HFF-Myc (cell line): Measurements from ENCODE around the gene ECSCR.

Experiments used
- DNase-seq: peaks from one replicate; pipeline ENCODE4 v3.0.0-alpha.2; 2011; ENCODE audit warnings: low read depth; ENCODE audit errors: extremely low read depth
- H3K4me3 ChIP-seq: replicated peaks from 2 replicates; pipeline ENCODE4 v1.5.1; 2011; ENCODE audit warnings: low read depth, mild to moderate bottlenecking, control low read depth, low read length
- TF ChIP-seq, protein P1 (sequence below): IDR thresholded peaks from 2 replicates; pipeline ENCODE4 v1.5.1; 2012; ENCODE audit warnings: mild to moderate bottlenecking, low read depth, low read length, control low read depth; ENCODE audit errors: missing control alignments

ECSCR gene

DNA sequence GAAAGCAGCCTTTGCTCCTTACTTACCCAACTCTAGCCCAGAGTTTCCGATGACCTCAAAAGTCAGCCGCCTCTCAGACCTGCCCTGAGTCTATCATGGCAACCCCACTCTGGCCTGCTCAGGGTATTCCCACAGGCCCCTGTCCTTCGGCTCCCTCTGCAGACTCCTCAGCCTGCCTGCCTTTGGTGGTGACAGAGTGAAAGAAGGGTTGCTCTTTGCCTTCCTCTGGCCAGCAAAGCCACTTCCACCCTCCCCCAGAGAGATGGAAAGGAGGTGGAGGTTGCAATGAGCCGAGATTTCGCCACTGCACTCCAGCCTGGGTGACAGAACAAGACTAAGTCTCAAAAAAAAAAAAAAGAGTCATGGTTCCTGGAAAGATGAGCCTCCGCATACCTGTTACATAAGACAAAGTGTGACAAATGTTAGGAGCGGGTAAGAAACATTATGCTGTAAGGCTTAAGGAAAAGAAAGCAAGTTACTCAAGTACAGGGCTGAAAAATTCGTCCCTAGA is 5.9 kb upstream of the ECSCR start:
- TF ChIP-seq, protein P1, sequence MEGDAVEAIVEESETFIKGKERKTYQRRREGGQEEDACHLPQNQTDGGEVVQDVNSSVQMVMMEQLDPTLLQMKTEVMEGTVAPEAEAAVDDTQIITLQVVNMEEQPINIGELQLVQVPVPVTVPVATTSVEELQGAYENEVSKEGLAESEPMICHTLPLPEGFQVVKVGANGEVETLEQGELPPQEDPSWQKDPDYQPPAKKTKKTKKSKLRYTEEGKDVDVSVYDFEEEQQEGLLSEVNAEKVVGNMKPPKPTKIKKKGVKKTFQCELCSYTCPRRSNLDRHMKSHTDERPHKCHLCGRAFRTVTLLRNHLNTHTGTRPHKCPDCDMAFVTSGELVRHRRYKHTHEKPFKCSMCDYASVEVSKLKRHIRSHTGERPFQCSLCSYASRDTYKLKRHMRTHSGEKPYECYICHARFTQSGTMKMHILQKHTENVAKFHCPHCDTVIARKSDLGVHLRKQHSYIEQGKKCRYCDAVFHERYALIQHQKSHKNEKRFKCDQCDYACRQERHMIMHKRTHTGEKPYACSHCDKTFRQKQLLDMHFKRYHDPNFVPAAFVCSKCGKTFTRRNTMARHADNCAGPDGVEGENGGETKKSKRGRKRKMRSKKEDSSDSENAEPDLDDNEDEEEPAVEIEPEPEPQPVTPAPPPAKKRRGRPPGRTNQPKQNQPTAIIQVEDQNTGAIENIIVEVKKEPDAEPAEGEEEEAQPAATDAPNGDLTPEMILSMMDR = peak; percentile 15
- H3K4me3 ChIP-seq = no peak overlapping the region
- DNase-seq = no peak

- no peak for DNase-seq
- TF ChIP-seq, protein P1 = no peak
- H3K4me3 ChIP-seq = no peak overlapping the region
Measured at GRCh38 chr5:139461698-139462097, 845 bp downstream of the ECSCR start.

DNA sequence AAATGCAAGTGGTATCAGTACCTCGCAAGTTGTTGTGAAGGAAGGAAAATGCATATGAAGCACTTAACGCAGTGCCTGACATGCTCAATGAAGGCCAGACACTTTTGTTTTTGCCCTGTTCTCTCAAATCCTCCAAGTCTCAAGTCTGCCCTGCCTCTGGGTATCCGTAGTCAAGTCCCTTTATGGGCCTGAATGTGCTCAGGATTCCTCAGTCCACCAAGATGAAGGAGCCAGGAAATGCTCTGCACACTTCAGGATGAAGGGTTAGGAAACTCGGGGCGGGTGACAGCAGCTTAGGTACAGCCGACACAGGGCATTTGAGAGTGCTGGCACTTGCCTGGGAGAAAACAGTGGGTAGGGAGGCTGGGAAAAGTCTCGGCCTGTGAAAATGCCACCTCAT is 1.4 kb downstream of the ECSCR start:
- TF ChIP-seq, protein P1 = no peak
- no peak overlapping the region for H3K4me3 ChIP-seq
- no peak for DNase-seq

DNA sequence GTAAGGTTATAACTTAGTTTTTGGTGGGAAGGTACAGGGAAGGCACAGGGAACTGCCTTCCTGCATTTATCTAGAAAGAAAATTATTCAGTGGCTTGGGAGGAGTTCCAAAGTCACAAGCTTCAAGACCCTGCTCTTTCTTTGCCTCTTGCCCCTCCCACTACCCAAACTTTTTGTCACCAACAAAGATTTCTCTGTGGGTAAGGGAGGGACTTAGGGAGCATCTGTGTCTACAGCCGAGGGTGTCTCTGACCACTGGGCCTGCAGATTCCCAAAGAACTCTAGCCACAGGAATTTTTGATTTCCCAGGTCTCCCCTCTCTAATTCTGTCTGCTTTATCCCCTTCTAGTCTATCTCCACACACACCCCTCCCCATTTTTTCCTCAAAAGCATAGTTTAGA is 2.1 kb downstream of the ECSCR start:
- TF ChIP-seq, protein P1 = no peak
- DNase-seq = no peak
- no peak overlapping the region for H3K4me3 ChIP-seq

DNA sequence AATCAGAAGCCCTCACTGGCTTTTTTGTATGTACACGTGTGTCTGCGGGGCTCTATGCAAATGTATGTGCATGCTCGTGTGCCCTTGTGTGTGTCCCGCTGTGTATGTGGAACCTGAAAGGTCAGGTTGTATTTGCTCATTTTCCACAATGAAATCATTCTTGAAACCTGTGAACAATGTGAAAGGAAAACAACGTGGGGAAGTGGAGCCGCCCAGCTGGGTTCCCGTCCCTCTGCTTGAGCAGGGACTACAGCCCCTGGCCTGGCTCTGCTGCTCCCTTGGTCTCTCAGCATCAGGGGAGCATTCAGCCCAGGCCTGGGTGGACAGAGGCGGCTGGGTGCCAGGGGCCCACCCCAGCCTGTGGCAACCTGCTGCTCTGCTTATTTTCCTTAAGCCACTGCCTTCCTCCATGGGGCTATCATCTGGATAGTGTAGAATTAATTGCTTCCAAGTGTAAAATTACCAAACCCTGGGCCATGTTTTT is 3.0 kb downstream of the ECSCR start:
- TF ChIP-seq, protein P1 = no peak
- H3K4me3 ChIP-seq = no peak overlapping the region

GRCh38 chr5:139458580-139459407 is 3.7 kb downstream of the ECSCR start:
- DNase-seq = no peak
- no peak overlapping the region for H3K4me3 ChIP-seq
- TF ChIP-seq, protein P1 = no peak

More for the DNA sequence above, 3.0 kb downstream of the ECSCR start:
- DNase-seq = no peak
